ENCODE results near the gene DUOX2.
"Not testable (repeated sequence)": the region's sequence is repeated elsewhere in the genome, so short reads cannot be mapped to it uniquely, and the experiment has no call there.

DUOX2 gene

GRCh38 chr15:45100884-45101625, 12.9 kb downstream of the DUOX2 start:
- DNase-seq (ENCODE audit: low spot score): no peak

DNA sequence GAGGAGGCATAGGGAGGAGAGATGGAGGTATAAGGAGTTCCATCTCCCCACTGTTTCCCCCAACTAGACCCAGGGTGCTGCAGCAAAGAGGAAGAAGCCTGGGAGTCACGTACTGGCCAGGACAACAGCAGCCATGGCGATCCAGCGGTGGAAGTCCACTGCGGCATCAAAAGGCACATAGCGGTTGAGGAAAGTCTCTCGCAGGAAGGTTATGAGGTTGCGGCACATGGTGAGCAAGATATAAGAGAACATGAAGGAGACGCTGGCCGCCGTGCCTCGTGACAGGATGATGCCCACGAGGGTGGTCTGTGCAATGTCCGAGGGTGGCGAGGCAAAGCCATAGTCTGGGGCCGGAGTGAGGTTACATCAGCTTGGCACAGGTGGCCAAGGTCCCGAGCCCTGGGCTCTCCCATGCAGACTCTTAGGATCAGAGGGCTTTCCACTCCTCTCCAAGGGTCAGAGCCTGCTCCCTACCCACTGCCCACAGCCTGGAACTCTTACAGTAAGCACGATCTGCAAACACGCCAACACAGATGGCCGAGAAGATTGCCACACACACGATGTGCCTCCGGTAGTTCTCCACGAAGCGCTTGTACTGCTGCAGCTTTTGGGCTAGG, 14.3 kb downstream of the DUOX2 start:
- DNase-seq (ENCODE audit: low spot score): no peak

GRCh38 chr15:45097466-45097865, 16.5 kb downstream of the DUOX2 start:
- DNase-seq (ENCODE audit: low spot score): no peak

- no peak for DNase-seq (ENCODE audit: low spot score)
Measured at GRCh38 chr15:45095661-45096060, 18.3 kb downstream of the DUOX2 start.

DNA sequence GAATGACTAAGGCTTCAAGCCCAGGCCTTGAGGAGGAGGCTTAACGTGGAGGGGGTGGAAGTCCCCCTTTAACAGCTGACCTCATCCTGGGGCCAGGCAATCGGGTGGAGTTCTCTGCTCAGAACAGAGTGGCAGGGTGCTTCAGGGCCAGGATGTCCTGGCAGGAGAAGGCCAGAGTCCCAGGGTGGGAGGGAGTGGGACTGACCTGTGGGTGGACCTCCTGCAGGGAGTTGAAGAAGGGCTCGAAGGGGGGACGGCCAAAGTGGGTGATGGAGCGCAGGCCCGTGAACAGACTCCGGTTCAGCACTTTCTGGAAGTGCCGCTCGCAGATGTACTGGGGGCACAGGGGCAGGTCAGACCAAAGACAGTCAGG, 19.6 kb downstream of the DUOX2 start:
- DNase-seq (ENCODE audit: low spot score): no peak

- DNase-seq (ENCODE audit: low spot score): no peak
Measured at GRCh38 chr15:45093622-45094357, 20.2 kb downstream of the DUOX2 start.

- no peak for DNase-seq (ENCODE audit: low spot score)
Measured at GRCh38 chr15:45093013-45093412, 21.0 kb downstream of the DUOX2 start.

GRCh38 chr15:45091576-45091975, 22.4 kb downstream of the DUOX2 start:
- DNase-seq (ENCODE audit: low spot score): no peak

- no peak for DNase-seq (ENCODE audit: low spot score)
Measured at GRCh38 chr15:45091161-45091560, 22.8 kb downstream of the DUOX2 start.

- DNase-seq (ENCODE audit: low spot score): no peak
Measured at GRCh38 chr15:45089712-45090373, 24.1 kb downstream of the DUOX2 start.

GRCh38 chr15:45088801-45089711, 24.9 kb downstream of the DUOX2 start:
- DNase-seq (ENCODE audit: low spot score): no peak

- DNase-seq (ENCODE audit: low spot score): no peak
Measured at GRCh38 chr15:45087513-45087912, 26.5 kb downstream of the DUOX2 start.

GRCh38 chr15:45084163-45084562, 29.8 kb downstream of the DUOX2 start:
- DNase-seq (ENCODE audit: low spot score): no peak

DNA sequence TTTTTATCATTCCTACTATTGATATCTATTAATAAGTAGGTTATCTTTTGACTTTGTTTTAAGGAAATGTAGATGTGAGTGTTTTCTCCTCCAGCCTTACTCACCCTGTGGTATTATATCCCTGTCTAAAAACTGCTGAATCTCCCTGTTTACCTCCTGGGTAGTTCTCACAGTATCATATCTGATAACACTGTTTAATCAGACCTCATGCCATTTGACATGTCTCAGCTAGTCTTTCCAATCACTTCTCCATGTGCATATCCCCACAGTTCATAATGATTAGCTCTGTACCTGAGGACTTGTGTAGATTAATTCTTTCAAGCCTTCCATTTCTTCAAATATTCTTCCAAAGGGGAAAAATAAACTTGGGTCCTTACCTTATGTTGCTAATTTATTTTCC, 30.7 kb downstream of the DUOX2 start:
- DNase-seq (ENCODE audit: low spot score): no peak

DNA sequence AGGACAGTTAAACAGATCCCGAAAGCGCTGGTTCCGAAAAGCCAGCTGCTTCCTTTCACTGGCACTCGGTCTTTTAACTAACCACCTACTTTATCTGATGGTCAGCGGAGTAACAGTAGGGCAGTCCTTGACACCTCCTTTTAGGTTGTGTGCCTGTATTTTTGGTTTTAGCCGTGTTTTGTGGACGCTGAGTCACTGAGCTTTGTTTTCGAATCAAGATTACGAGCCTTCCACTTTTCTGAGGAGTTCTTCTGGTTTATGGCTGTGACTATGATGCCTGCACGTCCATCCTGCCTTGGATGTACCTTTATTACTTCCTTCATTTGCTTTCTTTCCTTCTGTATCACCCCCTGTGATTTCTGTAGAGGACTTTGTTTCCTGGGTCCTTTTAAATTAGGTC, 31.6 kb downstream of the DUOX2 start:
- not testable (repeated sequence) for DNase-seq (ENCODE audit: low spot score)

DNA sequence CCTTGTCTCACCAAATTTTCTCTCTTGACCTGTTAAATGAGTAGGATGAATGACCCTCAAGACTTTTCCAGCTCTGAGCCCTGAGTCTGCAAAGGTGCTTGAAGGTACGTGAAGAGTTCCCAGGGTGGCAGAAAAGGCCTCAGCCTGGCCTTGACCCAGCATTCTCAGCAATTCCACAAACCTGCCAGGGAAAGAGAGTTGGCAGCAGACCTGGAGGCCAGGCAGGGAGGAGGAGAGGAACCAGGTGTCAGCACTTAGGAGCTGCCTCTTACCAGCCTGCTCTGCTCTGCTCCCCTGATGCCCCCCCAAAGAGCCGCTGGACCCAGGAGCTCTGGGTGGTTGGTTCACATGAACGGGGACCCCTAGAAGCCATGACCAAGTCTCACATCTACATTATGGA, 33.4 kb downstream of the DUOX2 start:
- not testable (repeated sequence) for DNase-seq (ENCODE audit: low spot score)

GRCh38 chr15:45079628-45080246, 34.2 kb downstream of the DUOX2 start:
- DNase-seq (ENCODE audit: low spot score): not testable (repeated sequence)

DNA sequence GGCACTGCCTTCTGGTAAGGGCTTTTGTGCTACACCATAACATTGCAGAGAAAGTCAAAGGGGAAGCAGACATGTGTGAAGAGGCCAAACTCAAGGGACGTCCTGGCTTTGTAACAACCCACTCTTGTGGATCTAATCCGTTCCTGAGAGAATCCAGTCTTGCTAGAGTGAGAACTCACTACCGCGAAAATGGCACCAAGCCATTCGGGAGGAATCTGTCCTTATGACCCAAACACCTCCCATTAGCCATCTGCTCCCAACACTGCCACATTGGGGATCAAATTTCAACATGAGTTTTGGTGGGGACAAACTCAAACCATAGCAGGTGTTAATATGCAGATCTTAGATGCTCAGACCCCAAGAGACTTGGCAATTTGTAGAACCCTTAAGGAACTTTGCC, 34.8 kb downstream of the DUOX2 start:
- DNase-seq (ENCODE audit: low spot score): not testable (repeated sequence)

- DNase-seq (ENCODE audit: low spot score): not testable (repeated sequence)
Measured at GRCh38 chr15:45077391-45077790, 36.6 kb downstream of the DUOX2 start.

GRCh38 chr15:45075440-45076320, 38.3 kb downstream of the DUOX2 start:
- DNase-seq (ENCODE audit: low spot score): not testable (repeated sequence)

Measured in globus pallidus (tissue), 1 donor.